ENCODE data around the gene WHRN. TPM values are rescaled to one million over a fixed set of nuclear protein-coding genes. Genes with fewer than 3 reads are reported as not detected.

Gene WHRN
- total RNA-seq, 2 experiments from 2014 or later: 0.19 to 2.1 TPM

- no peak for TF ChIP-seq CTCF (conservative IDR thresholded peaks at IDR 0.05; ENCODE audit: low read length)
- TF ChIP-seq EZH2phosphoT487 (IDR thresholded peaks at IDR 0.05; ENCODE audit: borderline replicate concordance, low read depth, low read length): no peak
- H4K20me1 ChIP-seq (ENCODE audit: insufficient read depth, low read length): no peaks in the 10 kb centered on the region
- intact Hi-C loops (cut with micrococcal nuclease; ENCODE audit: unreplicated experiment): no loop called here
- no peaks in the 10 kb centered on the region for H3K9me2 ChIP-seq (ENCODE audit: insufficient read depth, low read length)
- no peak overlapping the region for H3K27ac ChIP-seq (ENCODE audit: low read depth, low read length, poor library complexity, severe bottlenecking)
- ChIA-PET CTCF (ENCODE audit: unreplicated experiment) (no interaction called here), POLR2A (no interaction called here)
- BruUV-seq (replicated peaks): no TSS peak
- H3K9me3 ChIP-seq (ENCODE audit: low read length): no peaks in the 10 kb centered on the region
- peak overlapping the region; percentile 66 for H3K4me3 ChIP-seq (ENCODE audit: low read depth, low read length, poor library complexity, severe bottlenecking)
- peak overlapping the region; percentile 50; the same call in 1 of the 2 replicates for H2AFZ ChIP-seq (ENCODE audit: low read length)
- H3K4me1 ChIP-seq (ENCODE audit: insufficient read depth, low read length, poor library complexity, severe bottlenecking): peaks cover 28% of the 10 kb centered on the region
- DNase-seq (ENCODE audit: low spot score): no peak
- no peaks in the 10 kb centered on the region for H3K79me2 ChIP-seq (ENCODE audit: insufficient read depth, low read depth, low read length)
- no peaks in the 10 kb centered on the region for H3K36me3 ChIP-seq (ENCODE audit: insufficient read depth, low read length)
- peak overlapping the region; percentile 66 for H3K4me2 ChIP-seq (ENCODE audit: low read length)
These were observed 709 bp downstream of the WHRN start for GRCh38 chr9:114504341-114505186.

GRCh38 chr9:114503522-114504340 lies 1.5 kb downstream of the WHRN start:
- Histone ChIP-seq H2AFZ (ENCODE audit: low read length) (no peak overlapping the region; the same call in 1 of the 2 replicates), H3K4me3 (ENCODE audit: low read depth, low read length, poor library complexity, severe bottlenecking) (peak overlapping the region; percentile 4)
- POLR2A ChIA-PET: no interaction called here

More at GRCh38 chr9:114503522-114504340, 1.5 kb downstream of the WHRN start:
- H3K4me2 ChIP-seq (ENCODE audit: low read length): peak overlapping the region; percentile 55
- no peaks in the 10 kb centered on the region for H3K9me2 ChIP-seq (ENCODE audit: insufficient read depth, low read length)
- BruUV-seq (replicated peaks): no TSS peak
- no peaks in the 10 kb centered on the region for H3K79me2 ChIP-seq (ENCODE audit: insufficient read depth, low read depth, low read length)
- peaks cover 31% of the 10 kb centered on the region for H3K4me1 ChIP-seq (ENCODE audit: insufficient read depth, low read length, poor library complexity, severe bottlenecking)
- no peaks in the 10 kb centered on the region for H4K20me1 ChIP-seq (ENCODE audit: insufficient read depth, low read length)
- no peaks in the 10 kb centered on the region for H3K9me3 ChIP-seq (ENCODE audit: low read length)
- H3K36me3 ChIP-seq (ENCODE audit: insufficient read depth, low read length): no peaks in the 10 kb centered on the region
- DNase-seq (ENCODE audit: low spot score): no peak
- CTCF ChIA-PET (ENCODE audit: unreplicated experiment): interaction anchor here (0.6 kb wide), 1 partner anchor 178 kb away, joined by 3 read pairs; the partner anchor contains the start of gene TEX48
- intact Hi-C loops (cut with micrococcal nuclease; ENCODE audit: unreplicated experiment): no loop called here
- TF ChIP-seq EZH2phosphoT487 (IDR thresholded peaks at IDR 0.05; ENCODE audit: borderline replicate concordance, low read depth, low read length) (no peak), CTCF (conservative IDR thresholded peaks at IDR 0.05; ENCODE audit: low read length) (no peak)
- no peak overlapping the region for H3K27ac ChIP-seq (ENCODE audit: low read depth, low read length, poor library complexity, severe bottlenecking)

All from OCI-LY7 (cell line).